ENCODE data around the gene FGD6.

The FGD6 gene

GRCh38 chr12:95258151-95258550 lies 40.9 kb upstream of the FGD6 start (continued):
- no peak for TF ChIP-seq TSHZ2 (CRISPR knock-in tag; IDR thresholded peaks at IDR 0.05)

GRCh38 chr12:95257541-95257940 lies 40.3 kb upstream of the FGD6 start:
- TF ChIP-seq TSHZ2 (CRISPR knock-in tag; IDR thresholded peaks at IDR 0.05), result no peak
- TF ChIP-seq BACH2 (CRISPR knock-in tag; IDR thresholded peaks at IDR 0.05; ENCODE audit: borderline replicate concordance), result no peak
- no peak for TF ChIP-seq ARNTL (CRISPR knock-in tag; IDR thresholded peaks at IDR 0.05; ENCODE audit: borderline replicate concordance, low read depth)
- no peak for TF ChIP-seq PATZ1 (CRISPR knock-in tag; IDR thresholded peaks at IDR 0.05; ENCODE audit: borderline replicate concordance)
- TF ChIP-seq ESRRG (CRISPR knock-in tag; IDR thresholded peaks at IDR 0.05), result no peak
- no peak for TF ChIP-seq SNAI2 (CRISPR knock-in tag; IDR thresholded peaks at IDR 0.05)
- no peak for ATAC-seq

GRCh38 chr12:95253386-95253785 lies 36.1 kb upstream of the FGD6 start:
- TF ChIP-seq CSRNP3 (CRISPR knock-in tag; IDR thresholded peaks at IDR 0.05), result no peak
- no peak for TF ChIP-seq TOX (CRISPR knock-in tag; IDR thresholded peaks at IDR 0.05; ENCODE audit: borderline replicate concordance)
- TF ChIP-seq GLIS3 (CRISPR knock-in tag; IDR thresholded peaks at IDR 0.05), result no peak
- TF ChIP-seq CSDC2 (CRISPR knock-in tag; IDR thresholded peaks at IDR 0.05), result no peak
- no peak for TF ChIP-seq CREB5 (CRISPR knock-in tag; IDR thresholded peaks at IDR 0.05; ENCODE audit: low read depth)
- TF ChIP-seq OSR1 (CRISPR knock-in tag; IDR thresholded peaks at IDR 0.05), result no peak
- TF ChIP-seq BACH2 (CRISPR knock-in tag; IDR thresholded peaks at IDR 0.05; ENCODE audit: borderline replicate concordance), result no peak
- no peak for TF ChIP-seq PATZ1 (CRISPR knock-in tag; IDR thresholded peaks at IDR 0.05; ENCODE audit: borderline replicate concordance)
- TF ChIP-seq PPARA (CRISPR knock-in tag; IDR thresholded peaks at IDR 0.05; ENCODE audit: borderline replicate concordance), result no peak
- TF ChIP-seq ZNF70 (CRISPR knock-in tag; IDR thresholded peaks at IDR 0.05), result no peak
- TF ChIP-seq ZFP30 (CRISPR knock-in tag; IDR thresholded peaks at IDR 0.05), result no peak
- no peak for TF ChIP-seq ZFP3 (CRISPR knock-in tag; IDR thresholded peaks at IDR 0.05)
- TF ChIP-seq SNAI2 (CRISPR knock-in tag; IDR thresholded peaks at IDR 0.05), result no peak
- ATAC-seq, result no peak
